ENCODE results near the gene REC8. TPM values are rescaled to one million over a fixed set of nuclear protein-coding genes. Genes with fewer than 3 reads are reported as not detected.

REC8 gene, protein sequence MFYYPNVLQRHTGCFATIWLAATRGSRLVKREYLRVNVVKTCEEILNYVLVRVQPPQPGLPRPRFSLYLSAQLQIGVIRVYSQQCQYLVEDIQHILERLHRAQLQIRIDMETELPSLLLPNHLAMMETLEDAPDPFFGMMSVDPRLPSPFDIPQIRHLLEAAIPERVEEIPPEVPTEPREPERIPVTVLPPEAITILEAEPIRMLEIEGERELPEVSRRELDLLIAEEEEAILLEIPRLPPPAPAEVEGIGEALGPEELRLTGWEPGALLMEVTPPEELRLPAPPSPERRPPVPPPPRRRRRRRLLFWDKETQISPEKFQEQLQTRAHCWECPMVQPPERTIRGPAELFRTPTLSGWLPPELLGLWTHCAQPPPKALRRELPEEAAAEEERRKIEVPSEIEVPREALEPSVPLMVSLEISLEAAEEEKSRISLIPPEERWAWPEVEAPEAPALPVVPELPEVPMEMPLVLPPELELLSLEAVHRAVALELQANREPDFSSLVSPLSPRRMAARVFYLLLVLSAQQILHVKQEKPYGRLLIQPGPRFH
- not detected in 2 replicates for total RNA-seq (2014; rRNA removed; shearing (Covaris generic))

DNA sequence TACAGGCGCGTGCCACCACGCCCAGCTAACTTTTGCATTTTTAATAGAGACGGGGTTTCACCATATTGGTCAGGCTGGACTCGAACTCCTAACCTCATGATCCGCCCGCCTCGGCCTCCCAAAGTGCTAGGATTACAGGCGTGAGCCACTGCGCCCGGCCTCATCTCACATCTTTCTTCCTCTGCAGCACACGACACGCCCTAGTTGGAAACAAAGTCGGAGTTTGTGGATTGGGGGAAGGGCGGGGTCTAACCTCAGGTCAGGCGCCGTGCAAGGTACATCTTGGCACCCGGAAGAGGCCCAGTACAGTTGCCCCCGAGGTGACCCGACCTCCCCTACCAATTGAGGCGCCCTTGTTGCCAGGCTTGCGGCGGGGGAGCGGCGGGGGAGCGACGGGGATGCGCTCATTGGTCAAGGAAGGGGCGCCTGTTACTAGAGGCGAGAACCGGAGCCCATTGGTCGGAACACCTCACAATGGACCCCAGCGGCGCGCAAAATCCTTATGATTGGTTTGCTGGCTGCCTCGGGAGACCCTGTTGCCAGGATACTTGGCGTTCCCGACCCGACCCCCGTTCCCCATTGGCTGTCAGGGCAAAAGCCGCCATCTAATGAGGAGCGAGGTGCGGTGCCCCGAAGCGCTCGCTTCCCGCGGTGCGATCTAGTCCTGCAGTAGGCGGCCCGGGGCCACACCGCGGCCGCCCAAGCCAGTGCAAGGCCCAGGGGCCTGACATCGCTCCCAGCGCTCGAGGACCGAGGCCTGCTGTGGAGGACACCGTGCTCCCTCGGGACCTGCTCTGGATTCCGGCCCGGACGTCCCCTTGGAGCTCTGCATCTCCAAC, at the start of gene REC8:
Gene REC8 (plus strand): TSS at position 659 of the 839 bp plus-strand sequence. CDS start 473 bp downstream, outside the sequence.
- no peak for DNase-seq (ENCODE audit: low read depth)

- no peak for DNase-seq (ENCODE audit: low read depth)
Observed at GRCh38 chr14:24122416-24122815, 49.5 kb upstream of the REC8 start.

GRCh38 chr14:24122898-24123297, 49.0 kb upstream of the REC8 start:
- DNase-seq (ENCODE audit: low read depth): no peak

DNA sequence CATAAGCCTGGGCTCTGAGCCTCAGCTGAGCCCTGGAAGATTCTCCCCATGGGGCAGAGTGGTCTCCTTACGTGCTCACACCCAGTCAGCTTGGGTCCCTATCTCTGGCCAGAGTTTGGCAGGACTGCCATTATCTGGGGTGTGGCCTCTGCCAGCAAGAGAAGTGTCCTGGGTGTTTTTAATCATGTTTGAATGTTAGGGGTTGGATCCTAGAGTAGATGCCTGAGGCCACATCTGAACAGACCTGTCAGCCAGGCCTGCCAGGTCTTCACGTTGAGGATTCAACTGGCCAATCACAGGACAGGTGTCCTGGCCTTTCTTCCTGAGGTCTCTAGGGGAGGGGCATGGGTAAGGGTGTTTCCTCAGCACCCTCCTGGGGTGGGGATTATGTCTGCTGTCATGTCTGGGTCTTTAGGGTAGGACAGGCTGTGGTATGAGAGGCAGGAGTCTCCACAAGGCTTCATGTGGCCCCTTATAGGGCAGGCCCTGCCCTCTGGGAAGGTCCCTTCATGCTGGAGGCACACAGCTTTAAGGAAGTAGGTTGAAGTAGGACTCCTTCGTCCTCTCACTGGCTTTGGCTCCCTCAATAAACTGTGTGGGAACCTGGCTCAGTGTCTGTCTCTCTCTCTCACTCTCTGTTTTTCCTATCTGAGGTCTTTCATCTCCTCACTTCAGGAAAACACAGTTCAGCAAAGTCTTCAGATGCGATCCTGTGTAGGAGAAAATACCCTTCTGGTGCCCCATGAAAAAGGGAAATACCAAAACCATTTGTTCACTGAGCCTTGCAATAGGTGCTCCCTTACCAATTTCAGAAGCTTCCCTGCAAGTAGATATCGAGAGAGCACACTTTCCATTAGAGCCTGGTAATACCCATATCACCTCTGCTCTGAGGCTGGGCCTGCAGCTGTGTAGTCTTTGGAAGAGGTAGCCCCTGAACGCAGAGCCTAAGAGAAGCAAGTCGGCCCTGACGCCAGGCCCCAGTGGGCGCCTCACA, 48.2 kb upstream of the REC8 start:
- no peak for DNase-seq (ENCODE audit: low read depth)

- DNase-seq (ENCODE audit: low read depth): no peak
Observed at GRCh38 chr14:24126939-24127338, 44.9 kb upstream of the REC8 start.

- DNase-seq (ENCODE audit: low read depth): no peak
Observed at GRCh38 chr14:24127673-24128072, 44.2 kb upstream of the REC8 start.

DNA sequence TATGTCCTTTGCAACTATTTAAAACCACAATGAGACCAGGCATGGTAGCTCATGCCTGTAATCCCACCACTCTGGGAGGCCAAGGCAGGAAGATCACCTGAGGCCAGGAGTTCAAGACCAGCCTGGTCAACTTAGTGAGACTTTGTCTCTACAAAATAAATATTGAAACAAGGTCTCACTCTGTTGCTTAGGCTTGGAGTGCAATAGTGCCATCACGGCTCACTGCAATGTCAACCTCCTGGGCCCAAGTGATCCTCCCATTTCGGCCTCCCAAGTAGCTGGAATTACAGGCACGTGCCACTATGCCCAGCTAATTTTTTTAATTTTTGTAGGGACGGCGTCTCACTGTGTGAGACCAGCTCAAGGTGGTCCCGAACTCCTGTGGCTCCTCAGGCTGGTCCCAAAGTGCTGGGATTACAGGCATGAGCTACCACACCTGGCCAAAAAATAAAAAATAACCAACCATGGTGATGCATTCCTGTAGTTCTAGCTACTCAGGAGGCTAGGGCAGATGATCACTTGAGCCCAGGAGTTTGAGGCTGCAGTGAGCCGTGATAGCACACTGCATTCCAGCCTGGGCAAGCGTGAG, 42.4 kb upstream of the REC8 start:
- no peak for DNase-seq (ENCODE audit: low read depth)

- no peak for DNase-seq (ENCODE audit: low read depth)
Observed at GRCh38 chr14:24130380-24130716, 41.5 kb upstream of the REC8 start, which contains the start of gene FITM1. Gene FITM1 (plus strand): TSS chr14:24130659. CDS start chr14:24131564, 905 bp downstream.

DNA sequence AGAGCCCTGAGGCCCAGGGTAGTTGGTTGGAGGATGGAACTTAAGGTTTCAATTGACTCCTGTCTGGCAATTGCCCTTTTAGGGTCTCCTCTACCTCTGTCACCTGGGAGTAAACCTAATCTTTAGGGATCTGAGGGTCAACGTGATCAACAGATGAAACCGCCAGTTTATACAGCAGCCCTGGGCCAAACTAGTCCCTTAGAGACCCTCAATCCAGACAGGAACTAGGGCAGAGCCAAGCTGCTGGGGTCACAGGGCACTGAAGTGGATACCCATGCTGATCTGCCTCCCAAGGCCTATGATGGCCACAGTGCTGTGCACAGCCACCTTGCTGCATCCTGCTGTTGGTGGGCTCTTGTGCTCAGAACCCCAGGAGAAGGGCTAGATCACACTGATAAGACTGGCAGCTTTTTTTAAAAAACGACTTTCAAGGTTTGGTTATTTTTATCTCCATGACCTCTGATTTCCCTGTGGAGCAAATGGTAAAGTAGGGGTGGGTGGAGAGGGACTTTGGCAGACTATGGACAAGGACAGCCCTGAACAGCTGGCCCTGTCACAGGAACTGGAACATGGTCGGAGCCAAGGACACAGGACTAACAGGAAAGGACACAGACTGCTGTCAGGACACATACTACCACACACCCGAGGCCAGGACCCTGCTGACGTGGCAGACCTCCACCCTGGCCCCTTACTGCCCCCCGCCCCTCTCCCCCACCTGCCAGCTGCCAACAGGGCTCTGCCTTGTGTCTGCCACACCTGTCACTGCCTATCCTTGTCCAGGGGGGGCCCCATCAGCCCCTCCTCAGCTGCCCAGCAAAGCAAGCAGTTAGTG, 40.9 kb upstream of the REC8 start:
- no peak for DNase-seq (ENCODE audit: low read depth)

GRCh38 chr14:24131549-24131966, 40.3 kb upstream of the REC8 start:
- DNase-seq (ENCODE audit: low read depth): no peak

- DNase-seq (ENCODE audit: low read depth): no peak
Observed at GRCh38 chr14:24132061-24132685, 39.7 kb upstream of the REC8 start.

GRCh38 chr14:24132976-24133375, 38.9 kb upstream of the REC8 start:
- DNase-seq (ENCODE audit: low read depth): no peak

DNA sequence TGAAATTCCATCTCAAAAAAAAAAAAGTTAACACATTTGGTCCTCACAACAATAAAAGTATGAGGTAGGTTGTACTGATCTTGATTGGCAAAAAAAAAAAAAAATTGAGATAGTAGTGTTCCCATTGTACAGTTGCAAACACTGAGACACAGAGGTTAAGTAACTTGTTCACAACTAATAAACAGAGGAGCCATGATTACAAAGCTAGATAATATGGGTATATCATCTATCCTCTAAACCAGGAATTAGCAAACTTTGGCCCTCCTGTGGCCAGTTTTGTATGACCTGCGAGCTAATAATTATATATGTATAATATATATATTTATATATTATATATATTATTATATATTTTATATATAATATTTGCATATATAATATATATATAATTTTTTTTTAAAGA, 38.1 kb upstream of the REC8 start:
- no peak for DNase-seq (ENCODE audit: low read depth)

- DNase-seq (ENCODE audit: low read depth): no peak
Observed at GRCh38 chr14:24135584-24135833, 36.4 kb upstream of the REC8 start.

GRCh38 chr14:24135834-24136683, 35.8 kb upstream of the REC8 start, which contains the start of gene PSME1:
Gene PSME1 (plus strand): TSS chr14:24136194. CDS start chr14:24136263, 69 bp downstream.
- peak; percentile 97 for DNase-seq (ENCODE audit: low read depth)

- no peak for DNase-seq (ENCODE audit: low read depth)
Observed at GRCh38 chr14:24136684-24137528, 35.0 kb upstream of the REC8 start.

DNA sequence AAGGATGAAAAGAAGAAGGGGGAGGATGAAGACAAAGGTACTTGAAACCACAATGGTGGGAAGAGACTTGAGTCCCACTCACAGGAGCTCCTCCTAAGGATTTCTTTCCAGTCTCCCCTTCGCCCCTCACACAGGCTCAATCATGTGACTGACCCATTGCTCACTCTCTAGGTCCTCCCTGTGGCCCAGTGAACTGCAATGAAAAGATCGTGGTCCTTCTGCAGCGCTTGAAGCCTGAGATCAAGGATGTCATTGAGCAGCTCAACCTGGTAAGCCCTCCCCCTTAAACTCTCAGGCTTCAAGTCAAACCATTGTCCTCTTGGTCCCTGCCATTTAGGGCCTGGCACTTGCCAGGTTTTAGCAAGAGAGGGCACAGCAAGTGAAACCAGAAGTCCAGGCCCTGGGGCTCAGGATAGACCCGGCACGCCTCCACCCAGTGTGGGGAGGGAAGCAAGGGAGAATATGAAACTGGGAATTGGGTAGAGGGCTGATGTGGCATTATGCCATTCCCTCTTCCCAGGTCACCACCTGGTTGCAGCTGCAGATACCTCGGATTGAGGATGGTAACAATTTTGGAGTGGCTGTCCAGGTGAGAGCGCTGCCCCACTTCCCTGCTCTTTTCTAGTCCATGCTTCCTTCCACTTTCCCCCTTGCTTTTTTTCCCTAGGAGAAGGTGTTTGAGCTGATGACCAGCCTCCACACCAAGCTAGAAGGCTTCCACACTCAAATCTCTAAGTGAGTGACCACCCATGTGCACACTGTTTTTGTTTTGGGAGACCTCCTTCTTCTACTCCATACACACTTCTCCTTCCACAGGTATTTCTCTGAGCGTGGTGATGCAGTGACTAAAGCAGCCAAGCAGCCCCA, 34.1 kb upstream of the REC8 start:
- DNase-seq (ENCODE audit: low read depth): no peak

Data from Daoy (cell line).